GM12878 (cell line): ENCODE measurements around the gene BOLA2B. TPM values are rescaled to one million over a fixed set of nuclear protein-coding genes. Genes with fewer than 3 reads are reported as not detected.

Experiments
- BACH1 ChIP-seq: fragments of 450-650 bp; IDR thresholded peaks from 2 replicates; pipeline ENCODE4 v1.6.1; 2017; ENCODE audit warnings: mild to moderate bottlenecking, borderline replicate concordance
- CBFB ChIP-seq: IDR thresholded peaks from 2 replicates; pipeline ENCODE4 v1.6.1; 2016; ENCODE audit warnings: antibody characterized with exemption, low read depth
- CHD4 ChIP-seq: fragments of 200-600 bp; sonication (generic); IDR thresholded peaks from 2 replicates; pipeline ENCODE4 v1.6.1; 2016; ENCODE audit warnings: mild to moderate bottlenecking
- CUX1 ChIP-seq: IDR thresholded peaks from 2 replicates; pipeline ENCODE4 v1.6.1; 2012; ENCODE audit warnings: improper control_type of control experiment, low read depth, low read length; ENCODE audit not compliant: insufficient replicate concordance
- GABPA ChIP-seq: IDR thresholded peaks from 2 replicates; pipeline ENCODE4 v1.6.1; 2014; ENCODE audit warnings: antibody characterized with exemption, low read depth, mild to moderate bottlenecking, inconsistent platforms
- JUNB ChIP-seq: IDR thresholded peaks from 2 replicates; pipeline ENCODE4 v1.6.1; 2016; ENCODE audit warnings: antibody characterized with exemption, mild to moderate bottlenecking
- KLF5 ChIP-seq: fragments of 450-650 bp; IDR thresholded peaks from 2 replicates; pipeline ENCODE4 v1.6.1; 2014; ENCODE audit warnings: mild to moderate bottlenecking; ENCODE audit not compliant: partially characterized antibody
- MAX ChIP-seq: IDR thresholded peaks from 2 replicates; pipeline ENCODE4 v1.6.1; 2012; ENCODE audit warnings: low read depth, low read length, improper control_type of control experiment
- NFXL1 ChIP-seq: fragments of 450-650 bp; IDR thresholded peaks from 2 replicates; pipeline ENCODE4 v1.6.1; 2017; ENCODE audit warnings: antibody characterized with exemption, mild to moderate bottlenecking, borderline replicate concordance
- PAX8 ChIP-seq: fragments of 450-650 bp; IDR thresholded peaks from 2 replicates; pipeline ENCODE4 v1.6.1; 2017; ENCODE audit warnings: mild to moderate bottlenecking, moderate library complexity
- POU2F2 ChIP-seq: IDR thresholded peaks from 3 replicates; pipeline ENCODE4 v1.6.1; 2011; ENCODE audit warnings: low read depth, mild to moderate bottlenecking, low read length, borderline replicate concordance
- SMAD5 ChIP-seq: IDR thresholded peaks from 2 replicates; pipeline ENCODE4 v1.6.1; 2016; ENCODE audit warnings: antibody characterized with exemption, low read depth
- SRF ChIP-seq, 2 experiments: IDR thresholded peaks; 2 replicates each; pipeline ENCODE4 v1.6.1; 2011; ENCODE audit warnings: low read depth in 2 of 2, low read length in 2 of 2, mild to moderate bottlenecking in 1 of 2, moderate library complexity in 1 of 2
- STAT3 ChIP-seq: IDR thresholded peaks from 2 replicates; pipeline ENCODE4 v1.6.1; 2011; ENCODE audit warnings: low read depth, low read length, improper control_type of control experiment
- SUZ12 ChIP-seq: fragments of 200-600 bp; sonication (generic); IDR thresholded peaks from one replicate; pipeline ENCODE4 v1.6.1; 2018; ENCODE audit warnings: antibody characterized with exemption, mild to moderate bottlenecking; ENCODE audit not compliant: unreplicated experiment
- TCF7 ChIP-seq: IDR thresholded peaks from 2 replicates; pipeline ENCODE4 v1.6.1; 2014; ENCODE audit warnings: antibody characterized with exemption, borderline replicate concordance
- polyA plus RNA-seq, 11 experiments: library from polyadenylated mRNA; depleted of rRNA in 4 of 11; unstranded in 6 of 11; stranded (reverse) in 5 of 11; fragments of >200 nt; fragmentation: Nextera tagmentation in 4 of 11; fragmentation: Illumina TruSeq in 1 of 11; extraction: Ambion mirVana in 4 of 11; extraction: Trizol in 1 of 11; gene quantifications; 1 replicate in 1 of 11; 2 replicates in 10 of 11; pipeline versions ENCODE4 v1.2.1 to v1.2.3, GENCODE V29; 2011 to 2016; ENCODE audit warnings: inconsistent platforms in 2 of 11, missing spikeins in 2 of 11, low read depth in 1 of 11
- total RNA-seq, 4 experiments: library from RNA; depleted of rRNA in 3 of 4; stranded (reverse); fragments of >200 nt in 3 of 4; fragmentation: Illumina TruSeq in 1 of 4; extraction: Trizol in 1 of 4; gene quantifications; 2 replicates each; pipeline versions ENCODE4 v1.2.1 to v1.2.3, GENCODE V29; 2013 to 2021
- TF ChIP-seq, protein P1 (sequence below): fragments of 450-650 bp; IDR thresholded peaks from 2 replicates; pipeline ENCODE4 v1.6.1; 2017; ENCODE audit warnings: low read depth, mild to moderate bottlenecking, moderate library complexity
- TF ChIP-seq, protein P2 (sequence below): IDR thresholded peaks from 2 replicates; pipeline ENCODE4 v1.6.1; 2012; ENCODE audit warnings: low read length, inconsistent platforms
- TF ChIP-seq, protein P3 (sequence below): IDR thresholded peaks from 2 replicates; pipeline ENCODE4 v1.6.1; 2011; ENCODE audit warnings: mild to moderate bottlenecking, low read depth, low read length, moderate library complexity; ENCODE audit not compliant: insufficient replicate concordance

The BOLA2B gene
- total and polyA plus RNA-seq, 10 of the 15 experiments (the other 5 are each of a cell fraction or from before 2014, with no cell fraction given) = 39.9 to 292 (median 130) TPM

GRCh38 chr16:30184096-30184890 is 9.2 kb downstream of the BOLA2B start (continued):
- no peak for TF ChIP-seq CUX1
- peak; percentile 83 for TF ChIP-seq SMAD5
- no peak for TF ChIP-seq STAT3
- no peak for TF ChIP-seq SUZ12
- TF ChIP-seq KLF5 = no peak
- TF ChIP-seq CHD4 = no peak
- no peak for TF ChIP-seq GABPA
- TF ChIP-seq POU2F2 = peak; percentile 67; the same call in 2 of the 3 replicates
- TF ChIP-seq MAX = no peak
- TF ChIP-seq CBFB = peak; percentile 57; the same call in 1 of the 2 replicates
- TF ChIP-seq PAX8 = no peak
- TF ChIP-seq TCF7 = no peak
- TF ChIP-seq, protein P1, sequence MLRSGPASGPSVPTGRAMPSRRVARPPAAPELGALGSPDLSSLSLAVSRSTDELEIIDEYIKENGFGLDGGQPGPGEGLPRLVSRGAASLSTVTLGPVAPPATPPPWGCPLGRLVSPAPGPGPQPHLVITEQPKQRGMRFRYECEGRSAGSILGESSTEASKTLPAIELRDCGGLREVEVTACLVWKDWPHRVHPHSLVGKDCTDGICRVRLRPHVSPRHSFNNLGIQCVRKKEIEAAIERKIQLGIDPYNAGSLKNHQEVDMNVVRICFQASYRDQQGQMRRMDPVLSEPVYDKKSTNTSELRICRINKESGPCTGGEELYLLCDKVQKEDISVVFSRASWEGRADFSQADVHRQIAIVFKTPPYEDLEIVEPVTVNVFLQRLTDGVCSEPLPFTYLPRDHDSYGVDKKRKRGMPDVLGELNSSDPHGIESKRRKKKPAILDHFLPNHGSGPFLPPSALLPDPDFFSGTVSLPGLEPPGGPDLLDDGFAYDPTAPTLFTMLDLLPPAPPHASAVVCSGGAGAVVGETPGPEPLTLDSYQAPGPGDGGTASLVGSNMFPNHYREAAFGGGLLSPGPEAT = 0 out of 2 replicates have a peak, but pooled peaks have one; percentile 42
- no peak; the same call in 1 of the 2 replicates for TF ChIP-seq JUNB
- TF ChIP-seq, protein P2, sequence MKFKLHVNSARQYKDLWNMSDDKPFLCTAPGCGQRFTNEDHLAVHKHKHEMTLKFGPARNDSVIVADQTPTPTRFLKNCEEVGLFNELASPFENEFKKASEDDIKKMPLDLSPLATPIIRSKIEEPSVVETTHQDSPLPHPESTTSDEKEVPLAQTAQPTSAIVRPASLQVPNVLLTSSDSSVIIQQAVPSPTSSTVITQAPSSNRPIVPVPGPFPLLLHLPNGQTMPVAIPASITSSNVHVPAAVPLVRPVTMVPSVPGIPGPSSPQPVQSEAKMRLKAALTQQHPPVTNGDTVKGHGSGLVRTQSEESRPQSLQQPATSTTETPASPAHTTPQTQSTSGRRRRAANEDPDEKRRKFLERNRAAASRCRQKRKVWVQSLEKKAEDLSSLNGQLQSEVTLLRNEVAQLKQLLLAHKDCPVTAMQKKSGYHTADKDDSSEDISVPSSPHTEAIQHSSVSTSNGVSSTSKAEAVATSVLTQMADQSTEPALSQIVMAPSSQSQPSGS = no peak
- TF ChIP-seq, protein P3, sequence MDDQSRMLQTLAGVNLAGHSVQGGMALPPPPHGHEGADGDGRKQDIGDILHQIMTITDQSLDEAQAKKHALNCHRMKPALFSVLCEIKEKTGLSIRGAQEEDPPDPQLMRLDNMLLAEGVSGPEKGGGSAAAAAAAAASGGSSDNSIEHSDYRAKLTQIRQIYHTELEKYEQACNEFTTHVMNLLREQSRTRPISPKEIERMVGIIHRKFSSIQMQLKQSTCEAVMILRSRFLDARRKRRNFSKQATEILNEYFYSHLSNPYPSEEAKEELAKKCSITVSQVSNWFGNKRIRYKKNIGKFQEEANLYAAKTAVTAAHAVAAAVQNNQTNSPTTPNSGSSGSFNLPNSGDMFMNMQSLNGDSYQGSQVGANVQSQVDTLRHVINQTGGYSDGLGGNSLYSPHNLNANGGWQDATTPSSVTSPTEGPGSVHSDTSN = no peak
- TF ChIP-seq SRF (IDR thresholded peaks at IDR 0.05; ENCODE audit: low read depth in 2 of 2, low read length in 2 of 2) = peak; percentile 38 to 47; a peak in 1 of 4 replicates
- no peak for TF ChIP-seq BACH1
- TF ChIP-seq NFXL1 = no peak
